H1 (cell line): ENCODE data around the gene RAD51B. TPM values are rescaled to one million over a fixed set of nuclear protein-coding genes. Genes with fewer than 3 reads are reported as not detected.

Experiments used
- CEBPB ChIP-seq: IDR thresholded peaks from 2 replicates; pipeline ENCODE4 v1.6.1; 2012; ENCODE audit warnings: low read depth, low read length
- polyA plus RNA-seq, 7 experiments: library from polyadenylated mRNA; depleted of rRNA in 3 of 7; stranded (reverse) in 5 of 7; unstranded in 2 of 7; fragments of >200 nt in 5 of 7; fragments of 200-250 nt in 2 of 7; gene quantifications; 1 replicate in 5 of 7; 2 replicates in 1 of 7; 4 replicates in 1 of 7; pipeline versions ENCODE4 v1.2.1 to v1.2.3, GENCODE V29; 2011 to 2013; ENCODE audit warnings: missing spikeins in 2 of 7, mixed read lengths in 2 of 7
- total RNA-seq: library from RNA; stranded (reverse); fragmentation: NEBNext Ultra II Directional; extraction: Animal tissue kit (Norgen Biotek cat#: 25700); gene quantifications from 2 replicates; pipeline ENCODE4 v1.2.1, GENCODE V29; 2021

RAD51B gene
- total and polyA plus RNA-seq, 2 of the 8 experiments (the other 6 are each of a cell fraction or from before 2014, with no cell fraction given) = 3.9 to 14.9 TPM

- TF ChIP-seq CEBPB = no peak
Measured at GRCh38 chr14:68216079-68216478, 396.5 kb downstream of the RAD51B start (continued).
